Esophagus mucosa (tissue), 1 donor: ENCODE measurements around the gene KRTAP4-7. TPM values are rescaled to one million over a fixed set of nuclear protein-coding genes. Genes with fewer than 3 reads are reported as not detected.
"Not testable (repeated sequence)": the region's sequence is repeated elsewhere in the genome, so short reads cannot be mapped to it uniquely, and the experiment has no call there.

ENCODE experiments used
- ATAC-seq: fragments of 200-7000 bp; cut with Tn5 transposase; one replicate; pipeline ENCODE4 v1.9.1; 2020
- total RNA-seq: library from RNA; stranded (reverse); gene quantifications from one replicate; pipeline ENCODE4 v1.2.4, GENCODE V29; 2023
- donor health status: DM: yes; HTN: yes; CAD: no.

The KRTAP4-7 gene
- total RNA-seq, 1 donor from 2014 or later = not detected

DNA sequence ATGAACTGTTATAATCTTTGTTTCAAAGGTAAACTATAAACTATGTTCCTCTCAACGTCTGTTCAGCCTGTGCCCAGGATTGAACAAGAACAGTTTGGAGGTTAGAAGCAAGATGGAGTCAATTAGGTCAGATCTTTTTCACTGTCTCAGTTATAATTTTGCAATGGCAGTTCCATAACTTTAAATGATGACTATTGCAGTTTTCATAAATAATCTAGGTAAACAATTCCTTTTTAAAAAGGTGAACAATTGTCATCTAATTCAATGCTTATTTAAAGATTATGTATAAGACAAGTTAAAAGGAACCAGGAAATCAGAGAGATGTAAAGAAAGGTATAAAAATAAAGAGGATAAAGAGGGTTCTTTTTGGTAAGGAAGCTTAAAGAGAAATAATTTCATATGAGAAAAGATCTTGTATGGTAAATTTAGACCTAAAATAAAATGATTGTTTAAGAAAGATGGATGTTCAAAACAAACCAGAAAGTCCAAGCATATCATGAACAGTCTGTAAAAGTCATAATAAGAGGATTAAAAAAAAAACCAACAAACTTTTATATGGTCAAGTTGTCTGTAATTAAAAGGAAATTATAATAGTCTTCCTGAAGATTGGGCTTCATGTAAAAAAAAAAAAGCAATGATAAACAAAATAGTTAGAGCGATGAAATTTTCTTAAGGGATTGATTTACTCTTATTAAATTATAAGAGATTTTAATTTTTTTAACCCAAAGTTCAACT is 27.4 kb downstream of the KRTAP4-7 start:
- no peak for ATAC-seq

DNA sequence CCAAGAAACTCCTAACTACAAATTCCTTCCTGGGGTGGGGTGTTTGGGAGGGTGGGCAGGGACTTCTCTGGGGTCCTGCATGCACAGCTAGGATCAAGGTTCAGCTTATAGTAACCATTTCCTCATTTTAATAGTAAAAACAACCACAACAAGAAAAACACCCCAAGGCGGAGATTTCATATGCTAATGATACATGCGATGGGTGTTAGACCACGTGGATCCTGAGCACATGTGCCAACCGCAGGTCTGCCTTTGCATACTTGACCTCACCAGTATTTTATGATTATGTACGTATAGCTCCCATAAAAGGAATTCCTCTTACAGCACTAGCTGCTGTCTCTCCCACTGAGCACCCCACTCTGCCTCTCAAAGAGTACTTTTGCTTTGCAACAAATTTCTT is 32.3 kb downstream of the KRTAP4-7 start:
- no peak for ATAC-seq

DNA sequence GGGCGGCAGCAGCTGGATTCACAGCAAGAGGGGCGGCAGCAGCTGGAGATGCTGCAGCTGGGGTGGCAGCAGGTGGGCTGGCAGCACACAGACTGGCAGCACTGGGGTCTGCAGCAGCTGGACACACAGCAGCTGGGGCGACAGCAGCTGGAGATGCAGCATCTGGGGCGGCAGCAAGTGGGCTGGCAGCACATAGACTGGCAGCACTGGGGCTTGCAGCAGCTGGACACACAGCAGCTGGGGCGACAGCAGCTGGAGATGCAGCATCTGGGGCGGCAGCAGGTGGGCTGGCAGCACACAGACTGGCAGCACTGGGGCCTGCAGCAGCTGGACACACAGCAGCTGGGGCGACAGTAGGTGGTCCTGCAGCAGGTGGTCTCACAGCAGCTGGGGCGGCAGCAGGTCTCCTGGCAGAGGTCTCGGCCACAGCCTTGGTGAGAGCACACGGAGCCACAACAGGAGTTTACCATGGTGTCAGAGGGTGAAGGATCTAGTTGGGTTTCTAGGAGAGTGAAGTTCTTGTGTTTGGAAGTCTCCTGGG is 34.0 kb downstream of the KRTAP4-7 start, which contains the start of gene KRTAP4-11:
Gene KRTAP4-11 (minus strand): TSS at position 528 of the 541 bp plus-strand sequence. CDS start 58 bp downstream, at position 470.
- not testable (repeated sequence) for ATAC-seq

DNA sequence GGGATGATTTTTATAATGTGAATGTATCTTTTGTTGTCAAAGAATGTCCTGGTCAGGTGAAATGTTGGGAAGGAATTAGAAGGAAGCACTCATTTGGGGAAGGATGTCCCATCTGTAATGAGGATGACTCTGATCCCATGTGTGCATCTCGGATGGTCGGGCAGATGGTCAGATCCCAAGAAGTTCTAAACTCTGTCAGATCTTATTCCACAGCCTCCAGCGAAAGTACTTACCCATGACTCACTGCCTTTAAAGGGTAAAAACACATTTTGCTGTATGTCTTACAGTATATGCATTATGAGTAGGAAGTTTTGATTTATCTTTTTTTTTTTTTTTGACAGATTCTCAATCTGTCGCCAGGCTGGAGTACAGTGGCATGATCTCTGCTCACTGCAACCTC is 34.8 kb downstream of the KRTAP4-7 start:
- ATAC-seq = no peak

DNA sequence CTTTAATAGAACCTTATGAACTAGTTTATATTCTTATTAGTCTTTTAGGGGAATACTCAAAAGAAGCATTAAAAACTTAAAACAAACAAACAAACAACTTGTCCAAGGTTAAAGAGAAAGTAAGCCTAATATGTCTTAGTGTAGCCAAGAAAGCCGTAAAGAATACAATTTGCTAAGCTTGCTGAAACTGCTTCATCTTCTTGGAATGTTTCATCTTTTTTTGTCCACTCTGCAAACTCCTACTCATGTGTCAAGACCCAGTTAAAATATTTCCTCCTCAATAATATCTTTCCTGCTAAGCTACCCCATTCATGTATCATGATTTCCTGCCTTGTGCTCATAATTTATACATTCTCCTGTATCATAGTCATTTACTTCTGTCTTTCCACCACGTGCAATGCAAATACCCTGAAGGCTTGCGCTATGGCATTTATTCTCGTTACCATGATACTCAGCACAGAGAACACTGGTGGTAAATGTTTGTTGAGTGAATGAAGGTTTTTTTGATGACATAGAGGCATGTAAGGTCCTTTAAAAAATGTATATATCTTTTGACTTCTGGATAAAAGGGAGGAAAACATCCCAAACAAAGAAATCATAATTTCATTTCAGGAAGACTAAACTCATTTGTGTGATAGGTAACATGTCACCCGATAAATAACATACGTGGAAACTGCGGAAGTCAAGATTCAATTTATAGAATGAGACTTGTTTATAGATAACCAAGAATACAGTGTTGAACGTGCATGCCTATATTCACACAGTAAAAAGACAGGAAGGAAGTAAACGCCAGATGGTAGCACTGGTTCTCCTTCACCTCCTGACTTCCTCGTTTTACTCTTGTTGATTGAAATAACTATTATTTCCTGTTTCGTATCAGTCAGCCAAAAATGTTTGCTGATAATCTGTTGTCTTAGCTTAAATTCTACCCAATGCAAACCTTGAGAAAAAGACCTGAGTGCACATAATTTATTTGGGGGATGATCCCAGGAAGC is 36.0 kb downstream of the KRTAP4-7 start:
- not testable (repeated sequence) for ATAC-seq

DNA sequence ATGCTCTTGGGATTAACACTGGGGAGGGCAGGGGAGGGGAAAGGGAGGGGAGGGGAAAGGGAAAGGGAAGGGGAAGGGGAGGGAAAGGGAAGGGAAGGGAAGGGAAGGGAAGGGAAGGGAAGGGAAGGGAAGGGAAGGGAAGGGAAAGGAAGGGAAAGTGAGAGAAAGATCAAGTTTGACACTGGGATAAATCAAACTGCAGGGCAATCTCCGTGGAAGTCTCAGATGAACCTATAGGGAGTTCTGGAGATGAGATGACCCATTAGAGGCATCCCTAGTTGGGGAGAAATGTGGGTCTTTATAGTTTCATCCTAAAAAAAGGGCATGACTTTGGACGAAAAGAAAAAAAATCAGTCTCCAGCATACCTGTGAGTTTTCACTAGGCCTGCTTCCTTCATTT is 37.8 kb downstream of the KRTAP4-7 start:
- no peak for ATAC-seq

DNA sequence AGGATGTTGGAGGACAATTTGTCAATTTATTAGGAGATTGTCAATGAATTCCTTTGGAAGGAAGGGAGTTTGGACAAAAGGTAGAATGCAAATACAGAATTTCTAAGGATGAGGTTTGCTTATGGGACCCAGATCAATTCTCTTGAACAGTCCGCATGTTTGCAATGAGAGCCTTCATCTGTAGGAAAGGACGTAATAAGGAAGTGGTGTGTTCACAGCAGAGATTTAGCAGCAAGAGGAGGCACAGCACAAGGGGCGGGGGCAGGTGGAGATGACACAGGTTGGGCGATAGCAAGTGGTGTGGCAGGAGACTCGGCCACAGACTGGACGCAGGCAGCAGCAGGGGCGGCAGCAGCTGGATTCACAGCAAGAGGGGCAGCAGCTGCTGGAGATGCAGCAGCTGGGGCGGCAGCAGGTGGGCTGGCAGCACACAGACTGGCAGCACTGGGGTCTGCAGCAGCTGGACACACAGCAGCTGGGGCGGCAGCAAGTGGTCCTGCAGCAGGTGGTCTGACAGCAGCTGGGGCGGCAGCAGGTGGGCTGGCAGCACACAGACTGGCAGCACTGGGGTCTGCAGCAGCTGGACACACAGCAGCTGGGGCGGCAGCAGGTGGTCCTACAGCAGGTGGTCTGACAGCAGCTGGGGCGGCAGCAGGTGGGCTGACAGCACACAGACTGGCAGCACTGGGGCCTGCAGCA is 39.5 kb downstream of the KRTAP4-7 start:
- not testable (repeated sequence) for ATAC-seq

DNA sequence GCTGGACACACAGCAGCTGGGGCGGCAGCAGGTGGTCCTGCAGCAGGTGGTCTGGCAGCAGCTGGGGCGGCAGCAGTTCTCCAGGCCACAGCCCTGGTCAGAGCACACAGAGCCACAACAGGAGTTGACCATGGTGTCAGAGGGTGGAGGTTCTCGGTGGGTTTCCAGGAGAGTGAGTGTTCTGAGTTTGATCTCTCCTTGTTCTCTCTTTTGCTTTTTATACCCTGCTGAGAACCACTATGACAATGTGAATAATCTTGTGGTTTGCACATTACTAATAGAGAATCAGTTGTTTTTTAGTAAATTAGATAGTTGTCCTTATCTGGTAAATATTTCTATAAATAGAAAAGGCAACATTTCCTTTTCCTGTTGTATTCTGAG is 40.0 kb downstream of the KRTAP4-7 start, which contains the start of gene KRTAP4-12:
Gene KRTAP4-12 (minus strand): TSS at position 192 of the 381 bp plus-strand sequence. CDS start 60 bp downstream, at position 132.
- not testable (repeated sequence) for ATAC-seq

DNA sequence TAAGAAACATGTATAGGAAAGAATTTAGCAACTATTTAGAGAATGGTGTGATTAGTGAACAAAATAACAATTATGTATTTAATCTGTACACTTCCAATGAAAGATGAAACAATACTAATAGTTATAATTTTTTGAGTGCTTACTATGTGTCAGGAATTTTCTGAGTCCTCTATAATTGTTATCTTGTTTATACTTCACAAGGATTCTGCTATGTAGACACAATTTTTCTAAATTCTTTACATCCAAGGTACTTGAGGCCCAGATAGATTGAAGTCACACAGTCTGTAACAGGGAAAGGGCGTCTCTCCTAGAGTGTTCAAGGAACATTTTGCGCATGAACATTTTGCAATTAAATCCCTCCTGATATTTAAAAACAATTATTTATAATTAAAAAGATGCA is 41.1 kb downstream of the KRTAP4-7 start:
- ATAC-seq = no peak

DNA sequence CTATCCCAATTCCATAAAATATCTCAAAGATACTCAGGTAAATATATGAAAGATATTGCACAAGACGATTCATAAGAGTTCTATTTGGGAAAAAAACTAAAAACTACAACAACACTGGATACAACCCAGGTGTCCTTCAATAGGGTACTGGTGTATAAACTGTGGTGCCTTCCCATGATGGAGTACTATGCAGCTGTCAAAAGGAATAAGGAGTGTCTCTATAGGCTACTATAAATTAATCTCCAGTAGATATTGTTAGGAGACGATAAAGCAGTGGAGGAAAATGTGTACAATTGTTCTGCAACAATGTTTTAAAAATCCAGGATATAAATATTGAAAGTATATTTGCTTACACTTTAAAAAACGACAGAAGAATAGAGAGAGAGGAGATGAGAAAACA is 42.5 kb downstream of the KRTAP4-7 start:
- no peak for ATAC-seq

DNA sequence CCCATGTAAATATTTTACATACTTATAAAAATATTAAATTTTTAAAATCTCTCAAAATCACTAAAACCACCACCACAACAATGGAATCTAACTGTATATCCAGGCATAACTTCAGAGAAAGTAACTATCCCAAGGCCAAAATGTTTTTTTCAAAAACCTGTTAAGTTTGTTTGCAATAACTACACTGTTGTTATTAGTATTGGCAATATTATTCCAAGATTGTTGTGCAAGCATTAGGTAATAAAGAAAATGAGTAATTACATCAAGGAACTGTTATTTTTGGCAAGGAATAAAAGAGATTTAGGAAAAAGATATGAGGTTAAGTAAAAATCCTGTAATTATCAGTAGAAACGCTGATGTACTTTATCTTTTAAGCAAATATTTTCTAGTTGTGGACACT is 43.4 kb downstream of the KRTAP4-7 start:
- ATAC-seq = no peak

DNA sequence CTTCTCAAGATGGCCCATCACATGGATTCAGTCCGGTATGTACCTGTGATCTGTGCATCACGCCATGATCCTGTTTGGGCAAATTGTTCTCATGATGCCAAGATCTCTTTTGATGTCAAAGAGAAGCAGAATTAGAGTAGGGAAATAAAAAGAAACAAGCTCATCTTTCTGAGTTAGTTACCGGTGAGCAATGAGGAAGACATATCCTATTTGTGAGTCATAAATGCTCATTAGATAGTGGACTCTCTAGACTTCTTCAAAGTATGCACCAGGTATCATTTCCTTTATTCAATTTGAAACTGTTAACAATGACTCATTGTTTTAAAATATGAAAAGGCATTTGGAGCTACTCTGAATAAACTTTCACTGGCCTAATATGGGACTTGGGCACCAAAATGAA is 48.0 kb downstream of the KRTAP4-7 start:
- peak; percentile 66 for ATAC-seq

DNA sequence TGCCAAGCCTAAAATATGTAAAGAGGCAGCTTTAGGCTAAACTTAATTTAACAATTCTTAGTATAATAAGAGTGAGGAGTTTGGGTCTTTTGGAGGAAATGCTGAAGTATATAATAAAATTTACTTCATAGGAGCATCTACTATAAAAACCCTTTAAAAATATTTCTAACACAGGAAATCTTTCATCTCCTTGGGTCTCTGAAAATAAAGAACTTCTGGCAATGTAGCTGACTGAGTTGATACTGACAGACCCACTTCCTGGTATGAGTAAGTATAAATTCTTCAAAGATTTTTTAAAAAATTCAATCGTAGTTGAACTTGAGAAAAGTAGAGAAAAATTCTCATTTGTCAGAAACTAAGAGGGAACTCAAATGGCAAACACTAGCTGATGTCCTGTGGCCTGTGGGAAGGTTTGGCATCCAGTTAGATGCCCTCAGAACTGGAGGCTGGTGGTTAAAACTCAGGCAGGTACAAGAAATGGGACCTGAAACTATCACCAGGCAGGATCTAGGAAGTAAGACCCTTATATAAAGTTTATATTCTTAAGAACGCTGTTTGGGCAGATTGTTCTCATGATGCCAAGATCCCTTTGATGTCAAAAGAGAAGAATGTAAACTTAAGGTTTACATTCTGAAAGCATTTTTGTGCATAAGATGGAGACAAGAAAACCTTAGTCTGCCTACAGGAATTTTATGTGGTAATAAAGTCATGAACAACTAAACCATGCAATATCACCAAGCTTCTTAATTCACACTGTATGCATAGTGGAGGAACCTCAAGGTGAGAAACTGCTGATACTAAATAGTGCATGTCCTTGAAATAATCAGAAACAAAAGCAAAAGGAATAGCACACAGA is 50.2 kb downstream of the KRTAP4-7 start:
- no peak for ATAC-seq

Other genes starting within 250 kb of the KRTAP4-7 start
- not detected for gene KRT12, start 216.9 kb upstream of the KRTAP4-7 start, total RNA-seq
- gene KRT20, start 198.9 kb upstream of the KRTAP4-7 start, total RNA-seq = 0.20 TPM
- 3.1 TPM for gene KRT23, start 146.5 kb upstream of the KRTAP4-7 start, total RNA-seq
- not detected for gene KRT39, start 117.2 kb upstream of the KRTAP4-7 start, total RNA-seq
- not detected for gene KRT40, start 99.8 kb upstream of the KRTAP4-7 start, total RNA-seq
- not detected for gene KRTAP3-3, start 90.0 kb upstream of the KRTAP4-7 start, total RNA-seq
- gene KRTAP3-2, start 84.2 kb upstream of the KRTAP4-7 start, total RNA-seq = not detected
- not detected for gene KRTAP3-1, start 75.0 kb upstream of the KRTAP4-7 start, total RNA-seq
- gene KRTAP1-5, start 56.9 kb upstream of the KRTAP4-7 start, total RNA-seq = not detected
- not detected for gene KRTAP1-4, start 54.0 kb upstream of the KRTAP4-7 start, total RNA-seq
- gene KRTAP1-3, start 49.3 kb upstream of the KRTAP4-7 start, total RNA-seq = not detected
- gene KRTAP1-1, start 42.7 kb upstream of the KRTAP4-7 start, total RNA-seq = not detected
- gene KRTAP2-1, start 36.8 kb upstream of the KRTAP4-7 start, total RNA-seq = not detected
- gene KRTAP2-2, start 28.9 kb upstream of the KRTAP4-7 start, total RNA-seq = not detected
- not detected for gene KRTAP2-3, start 24.0 kb upstream of the KRTAP4-7 start, total RNA-seq
- not detected for gene KRTAP2-4, start 18.3 kb upstream of the KRTAP4-7 start, total RNA-seq
- gene KRTAP4-8, start 14.0 kb downstream of the KRTAP4-7 start, total RNA-seq = not detected
- gene KRTAP4-16, start 18.1 kb downstream of the KRTAP4-7 start, total RNA-seq = not detected
- gene KRTAP4-9, start 21.2 kb downstream of the KRTAP4-7 start, total RNA-seq = not detected
- gene KRTAP4-11, start 34.2 kb downstream of the KRTAP4-7 start, total RNA-seq = not detected
- not detected for gene KRTAP4-12, start 40.0 kb downstream of the KRTAP4-7 start, total RNA-seq
- not detected for gene KRTAP4-6, start 56.4 kb downstream of the KRTAP4-7 start, total RNA-seq
- not detected for gene KRTAP4-5, start 65.7 kb downstream of the KRTAP4-7 start, total RNA-seq
- gene KRTAP4-4, start 76.6 kb downstream of the KRTAP4-7 start, total RNA-seq = not detected
- gene KRTAP4-3, start 84.1 kb downstream of the KRTAP4-7 start, total RNA-seq = not detected
- gene KRTAP4-2, start 94.1 kb downstream of the KRTAP4-7 start, total RNA-seq = not detected
- not detected for gene KRTAP4-1, start 100.8 kb downstream of the KRTAP4-7 start, total RNA-seq
- gene KRTAP9-1, start 105.7 kb downstream of the KRTAP4-7 start, total RNA-seq = not detected
- not detected for gene KRTAP9-2, start 142.5 kb downstream of the KRTAP4-7 start, total RNA-seq
- not detected for gene KRTAP9-3, start 148.3 kb downstream of the KRTAP4-7 start, total RNA-seq
- not detected for gene KRTAP9-8, start 153.8 kb downstream of the KRTAP4-7 start, total RNA-seq
- not detected for gene KRTAP9-4, start 165.5 kb downstream of the KRTAP4-7 start, total RNA-seq
- gene KRTAP9-9, start 171.2 kb downstream of the KRTAP4-7 start, total RNA-seq = not detected
- gene KRTAP9-6, start 181.2 kb downstream of the KRTAP4-7 start, total RNA-seq = not detected
- not detected for gene KRTAP9-7, start 191.5 kb downstream of the KRTAP4-7 start, total RNA-seq
- gene KRTAP29-1, start 218.7 kb downstream of the KRTAP4-7 start, total RNA-seq = not detected
- not detected for gene KRTAP16-1, start 225.2 kb downstream of the KRTAP4-7 start, total RNA-seq
- not detected for gene KRTAP17-1, start 231.6 kb downstream of the KRTAP4-7 start, total RNA-seq